Suppressor macrophage treated with lipopolysaccharide for 1 hour (primary cell): Measurements from ENCODE around the gene SRP19.
"Not testable (repeated sequence)": the region's sequence is repeated elsewhere in the genome, so short reads cannot be mapped to it uniquely, and the experiment has no call there.

Source experiments
- DNase-seq, 3 donors: peaks; one replicate each; pipeline ENCODE4 v3.0.0-alpha.2; 2020 to 2022

SRP19 gene

GRCh38 chr5:112860929-112861637, at the start of gene SRP19:
SRP19 (plus strand) TSS chr5:112861287; CDS start chr5:112861377, 90 bp downstream.
- DNase-seq, result peak; percentile 97 to 99 (median 99)

DNA sequence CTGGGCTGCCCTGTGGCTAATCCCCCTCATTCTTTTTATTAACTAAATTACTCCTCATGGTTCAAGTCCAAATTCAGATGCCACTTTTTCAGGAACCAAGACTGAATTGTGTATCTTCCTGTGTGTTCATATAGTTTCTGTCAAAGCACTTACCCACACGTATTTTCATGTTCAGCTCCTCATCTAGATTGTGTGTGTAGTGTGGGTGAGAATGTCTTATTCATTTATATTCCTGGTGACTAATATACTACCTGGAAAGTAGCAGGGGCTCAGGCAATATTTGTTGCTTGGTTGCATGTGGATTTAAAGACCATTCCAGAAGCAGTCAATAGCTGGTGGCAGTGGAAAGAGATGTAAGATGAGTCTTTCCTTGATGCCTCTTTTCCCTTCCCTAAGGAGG, 48.5 kb upstream of the SRP19 start:
- no peak for DNase-seq

GRCh38 chr5:112820246-112820645, 40.8 kb upstream of the SRP19 start:
- DNase-seq, result no peak

- DNase-seq, result no peak
These were observed 38.6 kb upstream of the SRP19 start for GRCh38 chr5:112822456-112822855.

DNA sequence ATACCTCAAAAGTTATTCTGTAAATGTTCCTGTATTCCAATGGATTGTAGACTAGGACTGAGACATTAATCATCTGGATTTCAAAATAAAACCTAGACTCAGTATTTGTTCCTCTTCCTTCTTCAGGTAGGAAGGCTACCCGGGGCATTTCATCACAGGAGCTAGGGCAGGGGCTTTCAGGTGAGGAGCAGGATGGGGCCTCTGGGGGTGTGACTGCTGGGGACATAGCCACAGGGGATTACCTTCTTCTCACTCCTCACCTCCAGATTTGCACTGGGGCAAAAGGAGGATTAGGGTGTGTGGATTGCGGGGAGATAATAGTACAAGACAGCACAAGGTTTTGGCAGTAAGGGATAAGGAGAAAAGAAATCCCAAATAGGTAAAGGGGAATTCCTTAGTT, 37.9 kb upstream of the SRP19 start:
- DNase-seq, result no peak

GRCh38 chr5:112823656-112824055, 37.4 kb upstream of the SRP19 start:
- DNase-seq, result no peak

GRCh38 chr5:112824197-112824596, 36.9 kb upstream of the SRP19 start:
- DNase-seq, result no peak

DNA sequence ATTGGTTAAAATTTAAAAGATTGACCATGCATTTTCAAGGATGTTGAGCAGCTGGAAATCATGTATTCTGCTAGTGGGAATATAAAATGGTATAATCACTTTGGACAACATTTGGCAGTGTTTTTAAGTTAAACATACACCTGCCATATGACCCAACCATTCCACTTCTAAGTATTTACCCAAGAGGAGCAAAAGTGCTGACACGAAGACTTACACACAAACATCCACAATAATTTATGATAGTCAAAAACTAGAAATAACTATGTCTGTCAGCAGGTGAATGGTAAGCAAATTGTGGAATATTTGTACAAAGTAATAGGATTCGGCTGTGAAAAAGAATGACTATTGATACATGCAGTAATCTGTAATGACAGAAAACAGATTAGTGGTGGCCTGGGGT, 30.7 kb upstream of the SRP19 start:
- no peak for DNase-seq

- DNase-seq, result no peak
These were observed 27.1 kb upstream of the SRP19 start for GRCh38 chr5:112833971-112834370.

DNA sequence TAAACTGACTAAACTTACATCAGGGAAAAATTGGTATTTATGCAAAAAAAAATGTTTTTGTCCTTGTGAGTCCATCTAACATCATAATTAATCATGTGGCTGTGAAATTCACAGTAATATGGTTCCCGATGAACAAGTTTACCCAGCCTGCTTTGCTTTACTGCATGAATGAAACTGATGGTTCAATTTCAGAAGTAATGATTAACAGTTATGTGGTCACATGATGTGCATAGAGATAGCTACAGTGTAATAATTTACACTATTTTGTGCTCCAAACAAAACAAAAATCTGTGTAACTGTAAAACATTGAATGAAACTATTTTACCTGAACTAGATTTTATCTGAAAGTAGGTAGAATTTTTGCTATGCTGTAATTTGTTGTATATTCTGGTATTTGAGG, 16.6 kb upstream of the SRP19 start:
- DNase-seq, result no peak

- DNase-seq, result no peak
These were observed 14.5 kb upstream of the SRP19 start for GRCh38 chr5:112846556-112846955.

- no peak for DNase-seq
These were observed 13.8 kb upstream of the SRP19 start for GRCh38 chr5:112847306-112847705.

DNA sequence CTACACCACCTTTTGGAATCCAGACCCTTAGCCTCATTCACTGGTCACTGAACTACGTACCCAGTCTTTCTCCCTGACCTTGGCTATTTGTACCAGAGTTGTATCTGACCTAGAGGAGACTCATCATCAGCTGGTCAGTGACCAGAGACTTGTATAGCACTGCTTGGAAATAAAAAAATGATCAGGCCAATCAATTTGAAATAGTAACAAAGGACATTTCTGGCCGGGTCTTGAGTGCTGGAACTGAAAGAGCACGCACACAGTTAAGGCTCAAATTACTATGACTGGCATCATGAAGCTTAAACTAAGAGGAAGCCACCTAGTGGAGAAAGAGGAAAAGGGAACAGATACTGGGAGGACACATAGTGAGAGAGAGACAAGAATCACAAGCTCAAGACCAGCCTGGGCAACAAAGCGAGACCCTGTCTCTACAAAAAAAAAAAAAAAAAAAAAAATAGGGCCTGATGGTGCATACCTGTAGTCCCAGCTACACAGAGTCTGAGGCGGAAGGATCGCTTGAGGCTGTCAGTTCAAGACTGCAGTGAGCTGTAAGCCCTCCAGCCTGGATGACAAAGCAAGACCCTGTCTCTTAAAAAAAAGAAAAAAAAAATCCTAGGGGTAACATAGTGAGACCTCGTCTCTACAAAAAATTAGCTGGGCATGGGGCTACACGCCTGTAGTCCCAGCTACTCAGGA, 12.8 kb upstream of the SRP19 start:
- peak; percentile 64 to 77 (median 70) for DNase-seq

DNA sequence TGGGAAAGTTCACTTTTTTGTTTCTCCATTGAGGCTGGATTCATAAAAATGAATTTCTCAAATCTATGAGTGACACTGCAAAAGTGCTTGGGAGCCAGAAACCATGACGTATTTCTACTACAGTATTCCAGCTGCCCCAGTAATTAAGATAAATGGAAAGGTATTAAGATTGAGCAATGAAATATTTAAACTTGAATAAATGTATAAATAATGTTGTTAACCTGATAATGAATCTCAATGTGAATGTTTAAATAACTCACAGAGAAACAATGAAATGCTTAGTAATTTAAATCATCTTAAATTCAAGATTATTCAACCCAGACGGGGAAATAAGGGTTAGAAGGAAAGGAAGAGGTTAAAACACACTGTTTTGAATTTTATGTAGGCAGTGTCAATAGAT, 11.2 kb upstream of the SRP19 start:
- no peak for DNase-seq

DNA sequence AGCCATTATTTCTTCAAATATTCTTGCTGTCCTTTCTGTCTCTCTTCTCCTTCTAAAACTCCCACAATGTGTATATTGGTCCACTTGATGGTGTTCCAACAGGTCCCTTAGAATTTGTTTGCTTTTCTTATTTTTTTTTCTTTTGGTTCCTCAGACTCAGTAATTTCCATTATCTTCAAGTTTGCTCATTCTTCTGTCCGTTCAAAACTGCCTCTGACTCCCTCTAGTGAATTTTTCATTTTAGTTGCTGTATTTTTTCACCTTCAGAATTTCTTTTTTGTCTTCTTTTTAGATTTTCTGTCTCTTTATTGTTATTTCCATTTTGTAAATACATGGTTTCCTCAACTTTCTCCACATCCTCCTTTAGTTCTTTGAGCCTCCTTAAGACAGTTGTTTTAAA, 6.4 kb upstream of the SRP19 start:
- DNase-seq, result no peak

- DNase-seq, result no peak
These were observed 3.2 kb upstream of the SRP19 start for GRCh38 chr5:112857866-112858265.

GRCh38 chr5:112860571-112860928, 537 bp upstream of the SRP19 start:
- not testable (repeated sequence) for DNase-seq

DNA sequence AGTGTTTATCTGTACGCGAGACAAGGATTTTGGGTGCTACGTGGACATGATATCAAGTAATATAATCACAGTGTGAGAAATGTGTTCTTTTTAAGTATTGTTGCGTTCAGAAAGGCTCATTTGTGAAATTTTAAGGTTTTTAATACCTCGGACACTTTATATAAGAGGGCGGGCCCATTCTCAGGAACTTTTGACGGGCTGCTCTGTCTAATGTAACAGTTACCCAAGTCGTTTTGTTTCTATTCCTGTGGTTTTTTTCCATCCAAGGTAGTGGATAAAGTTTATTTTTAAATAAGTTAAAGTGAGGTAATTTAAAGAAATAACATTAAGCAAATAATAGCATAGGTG, 525 bp downstream of the SRP19 start:
- DNase-seq, result no peak

GRCh38 chr5:112862085-112862484, 998 bp downstream of the SRP19 start:
- DNase-seq, result no peak

GRCh38 chr5:112863549-112863948, 2.5 kb downstream of the SRP19 start:
- no peak for DNase-seq

DNA sequence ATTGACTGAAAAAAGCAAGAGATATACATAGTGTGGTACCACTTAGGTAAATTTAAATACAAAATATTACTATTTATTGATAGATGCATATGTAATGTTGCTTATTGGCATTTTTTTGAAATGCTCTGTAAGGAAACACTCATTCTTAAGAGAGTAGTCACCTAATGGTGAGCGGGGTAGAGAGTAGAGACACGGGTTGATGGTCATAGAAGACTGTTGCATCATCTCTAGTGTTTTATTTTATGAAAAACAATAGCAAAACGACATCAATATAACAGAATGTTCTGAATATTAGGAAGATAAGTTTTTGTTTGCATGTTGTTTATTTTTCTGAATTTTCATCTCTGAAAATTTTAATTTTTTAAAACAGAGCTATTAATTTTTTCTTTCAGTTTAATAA, 4.0 kb downstream of the SRP19 start:
- DNase-seq, result no peak

GRCh38 chr5:112866739-112867138, 5.7 kb downstream of the SRP19 start:
- no peak for DNase-seq

DNA sequence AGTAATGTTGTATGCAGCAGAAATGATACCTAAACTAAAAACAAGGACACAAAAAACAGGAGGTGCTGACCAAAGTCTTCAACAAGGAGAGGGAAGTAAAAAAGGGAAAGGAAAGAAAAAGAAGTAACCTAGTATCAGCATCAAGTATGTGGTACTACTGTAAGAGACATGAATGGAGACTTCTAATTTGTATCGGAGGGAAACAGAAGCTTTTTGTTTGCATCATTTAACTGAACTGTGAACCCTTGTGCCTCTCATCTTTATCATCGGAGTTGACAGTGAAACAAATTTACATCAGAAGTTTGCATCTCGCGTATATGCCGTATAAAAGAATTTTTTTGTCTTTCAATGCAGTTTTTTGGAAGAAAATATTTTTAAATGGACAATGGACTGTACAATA, 6.3 kb downstream of the SRP19 start:
- DNase-seq, result no peak

GRCh38 chr5:112869948-112870347, 8.9 kb downstream of the SRP19 start:
- DNase-seq, result no peak

DNA sequence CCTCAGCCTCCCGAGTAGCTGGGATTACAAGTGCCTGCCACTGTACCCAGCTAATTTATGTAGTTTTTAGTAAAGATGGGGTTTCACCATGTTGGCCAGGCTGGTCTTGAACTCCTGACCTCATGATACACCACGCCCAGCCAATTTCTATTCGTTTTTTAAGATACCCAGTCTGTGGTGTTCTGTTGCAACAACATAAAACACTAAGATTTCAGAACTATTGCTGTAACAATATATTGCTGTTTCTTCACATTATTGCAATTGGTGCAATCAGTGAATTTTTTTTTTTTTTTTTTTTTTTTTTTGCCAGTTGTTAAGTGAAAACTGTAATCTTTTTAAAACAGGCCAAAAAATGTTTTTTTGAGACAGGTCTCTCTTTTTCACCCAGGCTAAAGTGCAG, 9.9 kb downstream of the SRP19 start:
- peak in 1 of 3 donors; percentile 19 for DNase-seq
